Stimulated activated CD4-positive, alpha-beta T cell treated with anti-CD3 and anti-CD28 coated beads, Interleukin-4, amount 100 ng/mL, for 4 hours (primary cell): ENCODE data around the gene PDCD5.
"Not testable (repeated sequence)": the region's sequence is repeated elsewhere in the genome, so short reads cannot be mapped to it uniquely, and the experiment has no call there.

Experiments
- DNase-seq, 2 experiments: peaks; one replicate each; pipeline ENCODE4 v3.0.0-alpha.2; 2020

PDCD5 gene

GRCh38 chr19:32580353-32580900, 563 bp upstream of the PDCD5 start:
- DNase-seq = no peak

DNA sequence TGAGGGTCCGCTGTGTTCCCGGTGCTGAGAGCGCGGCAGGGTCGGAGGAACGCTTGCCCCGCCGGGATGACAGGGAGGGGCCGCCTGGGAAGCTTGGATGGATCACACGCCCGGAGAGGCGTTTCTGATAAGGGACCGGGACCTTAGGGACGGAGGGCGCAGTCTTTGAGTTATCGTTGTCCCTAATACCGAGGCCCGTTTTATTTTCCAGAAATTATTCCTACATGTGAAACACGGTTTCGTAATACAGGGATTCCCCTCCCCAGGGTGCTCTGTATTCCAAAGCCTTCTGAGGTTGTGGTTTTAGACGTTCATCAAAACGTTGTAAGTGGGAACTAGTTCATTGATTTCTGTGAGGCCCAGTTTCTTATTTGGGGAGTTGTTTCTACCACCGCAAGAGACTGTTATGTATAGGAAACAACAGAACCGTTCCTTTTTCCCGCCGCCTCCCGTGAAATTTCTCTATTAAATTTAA, 752 bp downstream of the PDCD5 start:
- no peak for DNase-seq

GRCh38 chr19:32587747-32588504, 6.9 kb downstream of the PDCD5 start:
- DNase-seq = not testable (repeated sequence)

DNA sequence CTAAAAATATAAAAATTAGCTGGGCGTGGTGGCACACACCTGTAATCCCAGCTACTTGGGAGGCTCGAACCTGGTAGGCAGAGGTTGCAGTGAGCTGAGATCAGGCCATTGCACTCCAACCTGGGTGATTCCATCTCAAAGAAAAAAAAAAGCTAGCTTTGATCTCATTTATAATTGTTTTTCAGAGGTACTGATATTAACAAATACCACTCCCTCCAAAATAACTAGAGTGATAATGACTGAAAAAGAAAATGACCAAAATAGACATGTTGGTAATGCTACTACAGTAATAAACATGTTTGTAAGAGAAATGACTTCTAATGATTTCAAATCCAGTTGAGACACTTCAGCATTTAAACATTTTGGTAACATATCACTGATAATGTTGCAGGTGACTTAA, 13.0 kb downstream of the PDCD5 start:
- DNase-seq = no peak

DNA sequence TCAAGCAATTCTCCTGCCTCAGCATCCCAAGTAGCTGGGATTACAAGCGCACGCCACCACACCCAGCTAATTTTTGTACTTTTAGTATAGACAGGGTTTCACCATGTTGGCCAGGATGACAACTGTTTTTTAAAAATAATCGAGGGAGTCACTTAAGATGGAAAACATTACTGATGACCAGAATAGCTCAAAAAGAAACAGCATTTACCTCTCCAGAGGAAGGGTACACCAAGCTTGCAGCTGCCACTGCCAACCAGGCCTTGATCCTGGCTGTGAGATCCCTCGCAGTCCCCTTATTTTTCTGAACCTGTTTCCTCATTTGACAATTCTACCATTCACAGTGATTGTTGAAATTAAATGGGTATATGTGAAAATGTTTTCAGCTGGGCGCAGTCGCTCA, 14.5 kb downstream of the PDCD5 start:
- no peak for DNase-seq

- DNase-seq = no peak
These were observed 17.0 kb downstream of the PDCD5 start for GRCh38 chr19:32598022-32598421.

- no peak for DNase-seq
These were observed 18.3 kb downstream of the PDCD5 start for GRCh38 chr19:32599258-32599657.

DNA sequence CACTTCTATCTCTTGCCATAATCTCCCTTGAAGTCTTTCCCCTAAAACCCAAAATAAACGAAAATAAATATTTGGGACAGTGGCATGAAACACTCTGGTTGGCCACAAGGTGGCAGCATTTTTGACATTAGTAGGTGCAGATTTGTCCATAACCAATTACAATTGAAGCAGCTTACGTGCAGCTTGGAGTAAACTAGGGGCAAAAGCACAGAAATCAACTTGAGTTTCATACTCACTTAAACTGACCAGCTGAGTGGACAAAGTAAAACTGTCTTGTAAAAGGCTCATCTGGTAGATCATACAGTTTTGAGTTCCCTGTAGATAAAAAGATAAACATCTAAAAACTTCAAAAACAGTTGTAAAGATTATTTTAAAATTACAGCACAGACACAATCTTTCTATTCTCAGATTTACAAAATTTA, 18.8 kb downstream of the PDCD5 start:
- peak; percentile 22 to 27 for DNase-seq

DNA sequence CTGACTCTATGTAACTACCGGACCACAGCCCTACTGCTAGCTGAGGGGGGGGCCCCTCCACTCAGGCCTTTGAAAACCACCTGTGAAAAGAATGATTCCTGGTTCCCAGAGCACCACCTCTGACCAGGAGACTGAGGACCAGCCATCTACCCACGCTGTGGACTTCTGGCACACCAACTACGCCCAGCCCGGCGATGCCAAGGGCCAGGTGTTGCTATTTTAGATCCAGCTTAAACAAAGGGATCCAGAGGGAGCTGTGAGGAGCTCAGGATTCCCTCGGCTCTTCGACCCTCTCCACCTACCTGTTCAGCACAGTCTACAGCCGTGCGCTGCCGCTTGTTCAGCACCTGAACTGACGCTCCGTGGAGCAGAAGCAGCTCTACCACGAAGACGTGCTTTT, 23.0 kb downstream of the PDCD5 start:
- no peak for DNase-seq

DNA sequence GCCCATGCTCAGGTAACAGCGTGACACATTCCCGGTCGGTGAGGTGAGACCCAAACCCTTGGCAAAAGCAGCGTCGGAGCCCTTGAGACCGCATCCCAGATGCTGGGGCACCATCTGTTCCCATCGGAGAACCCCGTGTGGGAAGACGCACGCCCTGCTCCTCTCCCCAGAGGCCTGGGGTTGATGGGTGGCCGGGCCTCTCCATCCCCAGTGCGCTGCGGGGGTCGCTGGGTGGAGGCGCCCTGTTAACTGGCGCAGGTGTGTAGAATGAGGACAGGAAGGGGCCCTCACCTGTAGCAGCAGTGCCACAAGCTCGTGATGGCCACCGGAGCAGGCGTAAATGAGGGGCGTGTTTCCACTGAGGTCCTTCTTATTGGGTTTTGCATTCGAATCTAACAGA, 24.6 kb downstream of the PDCD5 start:
- DNase-seq = no peak

DNA sequence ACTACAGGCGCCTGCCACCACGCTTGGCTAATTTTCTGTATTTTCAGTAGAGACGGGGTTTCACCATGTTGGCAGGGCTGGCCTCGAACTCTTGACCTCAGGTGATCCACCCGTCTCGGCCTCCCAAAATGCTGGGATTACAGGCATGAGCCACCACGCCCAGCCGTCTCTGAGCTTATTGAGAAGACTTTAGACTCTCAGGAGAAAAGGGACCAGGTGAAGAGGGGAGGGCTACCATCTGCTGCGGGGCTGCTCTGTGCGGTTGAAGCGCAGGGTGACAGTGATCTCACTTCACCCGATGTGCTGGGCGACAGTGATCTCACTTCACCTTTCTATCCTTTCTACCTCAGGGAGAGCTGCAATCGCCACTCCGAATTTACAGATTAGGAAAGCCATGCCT, 25.3 kb downstream of the PDCD5 start:
- DNase-seq = no peak

GRCh38 chr19:32607479-32607878, 26.5 kb downstream of the PDCD5 start:
- no peak for DNase-seq

GRCh38 chr19:32611161-32611560, 30.2 kb downstream of the PDCD5 start:
- no peak for DNase-seq

DNA sequence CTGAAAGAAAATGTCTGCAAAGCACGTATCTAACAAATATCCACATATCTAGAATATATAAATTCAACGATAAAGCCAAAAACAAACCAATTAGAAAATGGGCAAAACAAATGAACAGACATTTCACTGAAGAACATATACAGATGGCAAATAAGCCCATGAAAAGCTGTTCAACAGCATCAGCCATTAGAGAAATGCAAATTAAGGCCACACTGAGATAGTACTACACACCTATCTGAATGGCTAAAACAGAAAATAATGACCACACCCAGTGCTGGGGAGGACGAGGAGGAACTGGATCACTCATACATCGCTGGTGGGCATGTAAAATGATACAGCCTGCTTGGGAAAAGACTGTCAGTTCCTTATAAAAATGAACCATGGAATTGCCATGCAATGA, 32.0 kb downstream of the PDCD5 start:
- DNase-seq = no peak

GRCh38 chr19:32614916-32615315, 33.9 kb downstream of the PDCD5 start:
- no peak for DNase-seq

GRCh38 chr19:32615569-32615968, 34.6 kb downstream of the PDCD5 start:
- no peak for DNase-seq

- no peak for DNase-seq
These were observed 38.2 kb downstream of the PDCD5 start for GRCh38 chr19:32619051-32619685.

DNA sequence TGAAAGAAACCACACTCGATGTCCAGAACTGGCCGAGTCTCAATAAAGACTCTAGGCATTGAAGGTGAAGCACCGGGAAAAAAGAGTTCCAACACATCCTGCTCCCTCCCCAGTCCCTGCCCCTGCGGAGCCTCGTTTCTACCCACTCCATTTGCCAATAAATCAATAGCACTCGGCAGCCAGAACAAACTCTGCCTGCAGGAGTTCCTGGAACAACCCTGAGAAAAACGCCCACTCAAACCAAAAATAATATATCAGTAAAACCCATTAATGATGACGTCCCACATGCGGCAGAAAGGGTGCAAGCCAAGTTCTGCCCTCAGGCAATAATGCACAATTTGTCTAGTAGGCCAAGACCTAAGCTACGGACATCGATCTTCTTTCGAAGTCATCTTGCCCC, 41.0 kb downstream of the PDCD5 start:
- DNase-seq = no peak

DNA sequence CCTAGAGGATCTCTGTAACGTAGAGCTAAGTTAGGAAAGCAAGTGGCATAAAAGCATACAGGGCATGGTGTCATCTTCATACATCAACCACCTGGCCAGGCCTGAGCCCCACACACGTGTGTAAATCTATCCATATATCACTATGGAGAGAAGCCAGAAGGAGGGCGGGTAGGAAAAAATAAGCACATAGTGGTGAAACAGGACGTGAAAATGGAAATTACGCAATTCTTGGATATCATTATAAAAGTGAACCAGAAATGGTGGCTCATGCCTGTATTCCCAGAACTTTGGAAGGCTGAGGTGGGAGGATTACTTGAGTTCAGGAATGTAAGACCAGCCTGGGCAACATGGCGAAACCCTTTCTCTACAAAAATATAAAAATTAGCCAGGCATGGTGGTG, 43.4 kb downstream of the PDCD5 start:
- no peak for DNase-seq

GRCh38 chr19:32626969-32627368, 46.0 kb downstream of the PDCD5 start:
- no peak for DNase-seq

DNA sequence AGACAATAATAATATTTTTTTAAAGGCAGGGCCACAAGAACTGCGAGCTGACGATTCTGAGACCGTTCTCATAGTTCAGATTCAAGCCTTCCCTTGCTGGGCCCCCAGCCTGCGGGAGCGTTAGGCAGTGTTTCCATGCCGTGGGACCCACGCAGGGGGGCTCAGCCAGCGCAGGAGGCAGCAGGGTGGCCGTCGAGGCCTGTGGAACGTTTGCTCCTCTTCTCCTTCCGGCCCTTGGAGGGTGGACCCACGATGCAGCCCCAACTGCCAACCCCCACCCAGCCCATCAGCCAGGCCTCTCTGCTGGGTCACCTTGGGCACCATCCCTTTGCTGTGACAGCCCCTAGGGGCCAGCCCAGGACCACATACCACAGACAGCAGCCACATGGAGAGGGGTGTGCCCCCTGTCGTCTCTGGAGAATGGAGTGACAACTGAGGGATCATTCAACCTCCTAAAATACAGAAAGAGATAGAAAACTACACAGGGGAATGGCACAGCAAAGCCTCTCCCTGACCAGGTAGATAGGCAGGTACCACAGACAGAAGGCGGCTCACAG, 46.8 kb downstream of the PDCD5 start:
- DNase-seq = no peak

DNA sequence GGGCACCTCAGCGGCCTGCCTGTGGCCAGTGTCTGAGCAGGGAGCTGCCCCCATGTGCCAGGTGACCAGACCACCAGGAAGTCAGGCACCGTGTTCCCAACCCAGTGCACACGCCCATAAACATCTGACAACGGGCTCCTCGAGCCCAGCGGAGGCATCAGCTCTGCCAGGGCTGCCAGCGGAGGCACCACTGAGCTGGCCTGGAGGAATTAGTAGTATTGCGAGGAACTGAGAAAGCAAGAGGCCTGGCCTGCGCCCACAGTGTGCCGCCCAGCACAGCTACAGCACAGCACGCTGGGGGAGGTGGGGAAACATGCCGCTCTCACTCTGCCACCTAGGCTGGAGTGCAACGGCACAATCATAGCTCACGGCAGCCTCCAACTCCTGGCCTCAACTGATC, 49.3 kb downstream of the PDCD5 start:
- no peak for DNase-seq

DNA sequence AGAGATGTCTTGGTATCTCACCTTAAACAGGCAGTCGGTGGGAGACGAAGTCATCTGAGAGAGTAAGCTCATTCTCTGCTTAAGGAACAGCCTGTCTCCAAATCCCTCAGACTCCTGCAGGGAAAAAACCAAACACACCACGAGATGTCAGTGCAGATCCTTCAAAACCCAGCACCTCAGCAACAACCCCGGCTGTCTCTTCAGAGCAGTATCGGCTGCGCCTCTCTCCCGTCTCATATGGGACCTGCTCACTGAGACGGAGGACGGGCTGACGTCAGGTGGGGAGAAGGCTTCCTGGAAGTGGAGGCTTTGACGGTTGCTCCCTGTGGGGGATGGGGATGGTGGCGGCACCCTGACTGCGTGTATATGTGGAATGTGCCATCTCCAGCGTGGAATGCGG, 50.4 kb downstream of the PDCD5 start:
- DNase-seq = no peak
